ENCODE results near the gene ZC3H4. TPM values are rescaled to one million over a fixed set of nuclear protein-coding genes. Genes with fewer than 3 reads are reported as not detected.
"Not testable (repeated sequence)": the region's sequence is repeated elsewhere in the genome, so short reads cannot be mapped to it uniquely, and the experiment has no call there.

Gene ZC3H4
- total RNA-seq, 1 experiment from 2014 or later, result 45.1 TPM

GRCh38 chr19:47081095-47081494, 32.5 kb downstream of the ZC3H4 start:
- ChIA-PET RAD21 (ENCODE audit: low non-redundant PET in 1 of 2, low total read pairs in 2 of 2, uncharacterized antibody in 2 of 2, unreplicated experiment in 2 of 2) (interaction anchor here in 1 of 2 experiments (1.1 kb wide), 1 partner anchor 32 kb away, joined by 3 read pairs; the partner anchor contains the start of gene ZC3H4), CTCF (no interaction called here), POLR2A (interaction anchor here (1.3 to 3.7 kb wide), 2 partner anchors 32 to 163 kb away, joined by 3 to 13 read pairs; partner anchors contain the start of gene ZC3H4)
- no peak overlapping the region for H3K9ac ChIP-seq (ENCODE audit: low read length)
- no peak overlapping the region for H3K4me3 ChIP-seq (replicated peaks in 1 of 2; ENCODE audit: low read depth in 1 of 2, low read length in 2 of 2)
- ATAC-seq, result no peak
- no peak for DNase-seq (ENCODE audit: low read depth, low spot score)
- no peak overlapping the region for H3K4me2 ChIP-seq (ENCODE audit: low read length)
- intact Hi-C loops (cut with micrococcal nuclease), result no loop called here
- H3K27ac ChIP-seq (ENCODE audit: low read depth, low read length), result no peak overlapping the region
- no TSS peak for BruUV-seq (replicated peaks)
- TF ChIP-seq EGR1 (IDR thresholded peaks at IDR 0.05; ENCODE audit: low read depth), result no peak
- TF ChIP-seq SRF (IDR thresholded peaks at IDR 0.05; ENCODE audit: low read depth), result no peak
- peaks cover 34 to 48% of the 10 kb centered on the region in 2 experiments for H3K36me3 ChIP-seq (ENCODE audit: control insufficient read depth in 1 of 2, insufficient read depth in 2 of 2, low read length in 2 of 2)
- H3K79me2 ChIP-seq (ENCODE audit: insufficient read depth, low read length), result no peaks in the 10 kb centered on the region
- H2AFZ ChIP-seq (ENCODE audit: low read depth, low read length, poor library complexity, severe bottlenecking), result no peak overlapping the region
- no peaks in the 10 kb centered on the region for H3K9me3 ChIP-seq (ENCODE audit: control insufficient read depth in 1 of 2, insufficient read depth in 1 of 2, low read depth in 1 of 2, low read length in 2 of 2)
- H3K9me2 ChIP-seq (ENCODE audit: insufficient read depth), result no peaks in the 10 kb centered on the region
- H4K20me1 ChIP-seq (ENCODE audit: insufficient read depth), result no peaks in the 10 kb centered on the region
- peaks cover 0 to 18% of the 10 kb centered on the region in 2 experiments; a peak in 3 of 4 replicates for H3K4me1 ChIP-seq (ENCODE audit: control insufficient read depth in 1 of 2, insufficient read depth in 2 of 2, low read length in 2 of 2)
- H3K27me3 ChIP-seq (ENCODE audit: insufficient read depth, low read length), result no peaks in the 10 kb centered on the region

GRCh38 chr19:47078351-47078750, 35.2 kb downstream of the ZC3H4 start:
- RAD21 ChIA-PET (ENCODE audit: low non-redundant PET in 1 of 2, low total read pairs in 2 of 2, uncharacterized antibody in 2 of 2, unreplicated experiment in 2 of 2), result interaction anchor here in 1 of 2 experiments (2.0 kb wide), 1 partner anchor 47 kb away, joined by 11 read pairs; no protein-coding TSS in a partner anchor
- CTCF ChIA-PET; DNase-seq (ENCODE audit: low read depth, low spot score); H2AFZ ChIP-seq (ENCODE audit: low read depth, low read length, poor library complexity, severe bottlenecking); H3K9me3 ChIP-seq (ENCODE audit: control insufficient read depth in 1 of 2, insufficient read depth in 1 of 2, low read depth in 1 of 2, low read length in 2 of 2); H3K4me2 ChIP-seq (ENCODE audit: low read length); H3K27me3 ChIP-seq (ENCODE audit: insufficient read depth, low read length); H4K20me1 ChIP-seq (ENCODE audit: insufficient read depth); H3K4me3 ChIP-seq (replicated peaks in 1 of 2; ENCODE audit: low read depth in 1 of 2, low read length in 2 of 2); H3K27ac ChIP-seq (ENCODE audit: low read depth, low read length); H3K79me2 ChIP-seq (ENCODE audit: insufficient read depth, low read length); BruUV-seq (replicated peaks); H3K9me2 ChIP-seq (ENCODE audit: insufficient read depth); H3K9ac ChIP-seq (ENCODE audit: low read length); intact Hi-C loops (cut with micrococcal nuclease); ATAC-seq: not testable (repeated sequence)
- peaks cover 0 to 18% of the 10 kb centered on the region in 2 experiments; a peak in 3 of 4 replicates for H3K4me1 ChIP-seq (ENCODE audit: control insufficient read depth in 1 of 2, insufficient read depth in 2 of 2, low read length in 2 of 2)
- POLR2A ChIA-PET, result interaction anchor here (3.7 kb wide), 1 partner anchor 35 kb away, joined by 13 read pairs; the partner anchor contains the start of gene ZC3H4
- peaks cover 24 to 46% of the 10 kb centered on the region in 2 experiments for H3K36me3 ChIP-seq (ENCODE audit: control insufficient read depth in 1 of 2, insufficient read depth in 2 of 2, low read length in 2 of 2)
